ENCODE results near the gene CHRND. TPM values are rescaled to one million over a fixed set of nuclear protein-coding genes. Genes with fewer than 3 reads are reported as not detected.

Gene CHRND
- polyA plus RNA-seq, 10 donors, result 88.9 to 152 (median 129) TPM

- DNase-seq, result no peak
These were observed 39.2 kb upstream of the CHRND start for GRCh38 chr2:232486558-232487384.

DNA sequence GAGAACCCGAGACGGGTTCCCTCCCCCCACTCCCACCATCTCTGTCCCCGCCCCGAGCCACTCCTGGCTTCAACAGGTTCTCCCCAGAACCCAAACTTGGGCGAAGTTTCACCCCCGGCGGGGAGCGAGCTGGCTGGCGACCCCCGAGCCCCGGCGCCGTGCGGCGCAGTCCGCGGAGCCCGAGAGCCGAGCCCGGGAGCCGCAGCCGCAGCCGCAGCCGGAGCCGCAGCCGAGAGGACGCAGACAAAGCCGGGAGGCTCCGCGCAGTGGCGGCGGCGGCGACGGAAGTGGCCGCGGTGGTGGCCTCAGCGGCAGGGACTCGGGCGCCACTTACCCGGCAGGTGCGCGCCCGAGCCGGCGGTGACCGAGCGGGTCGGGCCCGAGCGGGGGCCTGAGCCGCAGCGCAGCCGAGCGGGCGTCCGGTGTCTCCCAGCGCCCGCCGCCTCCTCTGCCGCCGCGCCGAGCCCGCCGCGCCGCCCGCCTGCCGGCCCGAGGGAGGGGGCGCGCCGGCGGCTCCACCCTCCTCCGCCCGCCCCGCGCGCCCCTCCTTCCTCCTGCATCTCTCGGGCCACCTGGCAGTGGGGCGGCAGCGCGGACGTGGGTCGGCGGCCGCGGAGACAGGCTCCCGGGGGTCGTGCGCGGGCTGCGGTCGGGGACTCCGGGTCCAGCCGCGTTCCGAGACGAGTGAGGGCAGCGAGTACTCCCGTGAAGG is 38.4 kb upstream of the CHRND start, which contains the start of gene ECEL1:
Gene ECEL1 (minus strand): TSS at position 450 of the 712 bp plus-strand sequence. CDS start 1,181 bp downstream, outside the sequence.
- no peak for DNase-seq

DNA sequence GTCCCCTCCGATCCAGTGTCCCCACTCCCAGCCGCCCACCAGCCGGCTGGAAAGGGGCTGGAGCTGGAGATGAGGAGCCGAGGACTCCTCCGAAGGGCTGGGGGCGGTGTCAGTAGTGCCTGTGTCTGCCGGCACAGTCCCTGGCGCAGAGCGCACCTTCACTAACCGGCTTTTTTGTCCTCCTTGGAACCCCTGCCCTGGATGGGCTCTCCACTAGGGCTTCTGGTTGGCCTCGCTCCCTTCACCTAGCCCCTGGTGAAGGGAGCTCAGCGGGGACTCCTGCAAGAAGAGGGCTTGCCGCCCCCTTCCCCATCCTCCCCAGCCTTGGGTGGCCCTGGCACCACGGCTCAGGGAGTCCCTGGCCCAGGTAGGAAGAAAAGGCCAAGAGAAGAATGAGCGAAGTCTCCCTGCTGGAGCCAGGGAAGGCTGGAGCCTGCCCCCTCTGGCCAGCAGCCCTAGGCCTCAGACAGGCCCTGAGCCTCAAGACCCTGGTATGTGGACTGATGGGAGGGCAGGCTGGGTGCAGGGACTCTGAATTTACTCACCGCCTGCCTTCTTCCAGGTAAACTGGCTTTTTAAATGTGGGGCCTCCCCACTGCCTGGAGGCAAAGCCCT is 37.8 kb upstream of the CHRND start:
- no peak for DNase-seq

- DNase-seq, result no peak
These were observed 37.1 kb upstream of the CHRND start for GRCh38 chr2:232488721-232489300.

GRCh38 chr2:232489516-232490220 is 36.3 kb upstream of the CHRND start:
- DNase-seq, result no peak

DNA sequence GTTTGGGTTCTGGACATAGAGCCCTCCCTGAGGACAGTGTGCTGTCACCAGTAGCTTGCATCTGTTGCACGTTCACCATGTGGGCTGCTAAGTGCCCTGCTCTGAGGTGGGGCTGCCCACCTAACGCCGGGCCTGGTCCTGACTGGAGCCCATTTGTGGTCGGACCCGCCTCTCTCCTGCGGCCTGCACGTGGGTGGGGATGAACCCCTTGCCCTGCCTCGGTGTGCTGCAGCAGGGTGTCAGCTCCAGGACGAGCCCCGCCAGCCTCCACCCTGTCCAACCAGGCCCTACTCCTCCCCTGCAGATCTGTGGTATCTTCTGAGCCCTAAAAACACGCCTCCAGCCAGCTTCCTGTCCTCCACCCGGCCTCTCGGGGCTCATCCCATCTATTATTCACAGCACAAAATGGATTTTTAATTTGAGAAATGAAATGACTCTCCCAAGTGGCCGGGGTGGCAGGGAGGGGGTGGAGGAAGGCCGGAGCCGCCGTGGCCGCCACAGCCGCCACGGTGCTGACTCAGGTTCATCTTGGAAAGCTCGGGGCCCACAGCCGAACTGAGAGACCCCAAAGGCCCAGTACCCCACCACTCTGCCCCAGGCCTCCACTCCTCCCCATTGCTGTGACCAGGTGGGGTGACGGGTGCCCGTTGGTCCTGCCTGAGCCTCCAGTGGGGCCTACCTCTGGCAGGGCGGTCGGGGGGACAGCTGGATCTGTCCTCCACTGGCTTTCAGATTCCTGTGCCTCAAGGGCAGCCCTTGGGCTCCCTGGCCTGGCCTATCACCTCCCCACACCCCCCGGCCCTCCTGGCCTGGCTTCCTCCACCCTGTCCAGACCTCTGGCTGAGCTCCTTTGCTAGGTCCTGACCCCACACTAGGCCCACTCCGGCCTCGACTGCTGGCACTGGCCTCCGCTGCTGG is 35.5 kb upstream of the CHRND start:
- no peak for DNase-seq

GRCh38 chr2:232491139-232491780 is 34.7 kb upstream of the CHRND start:
- no peak for DNase-seq

- no peak for DNase-seq
These were observed 33.6 kb upstream of the CHRND start for GRCh38 chr2:232492236-232492848.

DNA sequence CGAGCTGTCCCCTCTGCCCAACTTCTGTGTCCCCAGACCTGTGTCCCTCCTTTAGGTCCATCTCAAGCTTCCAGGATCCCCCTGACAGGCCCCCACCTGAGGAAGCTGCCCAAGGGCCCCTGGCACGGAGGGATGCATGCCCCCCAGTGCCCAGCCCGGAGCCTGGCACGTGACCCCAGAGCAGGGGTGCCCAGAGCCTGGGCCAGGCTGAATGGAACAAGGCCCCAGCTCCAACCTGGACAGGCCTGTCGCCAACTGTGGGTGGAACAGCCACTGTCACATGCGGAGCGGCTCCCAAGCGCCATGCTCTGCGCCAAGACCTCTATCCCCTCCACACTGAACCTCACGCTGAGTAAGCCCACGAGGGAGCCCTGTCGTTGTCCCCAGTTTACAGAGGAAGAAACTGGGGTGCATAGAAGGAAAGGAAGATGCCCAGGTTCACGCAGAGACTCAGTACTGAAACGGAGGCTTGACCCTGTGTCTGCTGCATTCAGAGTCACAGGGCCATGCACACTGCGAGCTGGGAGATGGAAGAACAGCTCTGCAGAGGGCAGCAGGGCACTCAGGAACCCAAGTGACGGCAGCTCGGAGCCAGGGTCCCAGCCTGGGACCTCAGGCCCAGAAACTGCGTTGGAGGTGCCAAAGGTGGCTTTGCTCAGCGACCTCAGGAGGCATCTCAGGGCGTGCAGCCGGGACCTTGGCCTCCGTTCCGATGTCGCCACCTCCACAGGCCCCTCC is 32.8 kb upstream of the CHRND start:
- DNase-seq, result no peak

DNA sequence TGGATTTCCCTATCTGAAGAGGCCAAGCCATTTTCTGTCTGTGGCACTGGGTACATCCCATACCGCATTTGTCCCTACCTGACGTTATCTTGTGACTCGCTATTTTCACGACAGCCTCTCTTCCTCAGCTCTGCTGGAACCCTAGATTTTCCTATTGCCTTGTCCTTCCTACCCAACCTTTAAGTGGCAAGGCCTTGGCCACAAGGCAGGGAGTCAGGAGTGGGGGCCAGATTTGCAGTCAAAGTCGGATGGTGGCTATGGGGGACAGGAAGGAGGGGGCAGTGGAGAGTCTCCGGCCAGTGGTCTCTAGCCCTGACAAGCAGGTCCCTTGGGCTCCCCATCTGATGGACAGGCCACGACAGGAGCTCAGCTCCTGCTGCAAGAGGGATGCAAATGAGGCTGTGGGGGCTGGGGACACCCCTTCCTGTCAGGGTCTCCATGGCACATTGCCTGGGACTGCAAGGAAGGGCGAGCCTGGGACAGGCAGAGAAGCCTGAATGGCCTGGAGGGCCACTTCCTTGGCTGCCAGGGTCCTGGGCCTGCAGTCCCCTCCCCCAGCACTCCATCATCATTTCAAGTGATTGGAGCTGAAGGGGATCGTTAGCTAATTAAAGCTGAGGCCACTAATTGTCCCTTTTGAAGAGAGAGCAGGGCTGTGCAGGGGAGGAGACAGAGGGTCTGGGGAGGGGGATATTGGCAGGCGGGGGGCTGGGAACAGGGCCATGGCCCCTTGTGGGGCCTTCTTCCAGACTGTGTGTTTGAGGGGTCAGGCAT is 32.1 kb upstream of the CHRND start:
- DNase-seq, result no peak

DNA sequence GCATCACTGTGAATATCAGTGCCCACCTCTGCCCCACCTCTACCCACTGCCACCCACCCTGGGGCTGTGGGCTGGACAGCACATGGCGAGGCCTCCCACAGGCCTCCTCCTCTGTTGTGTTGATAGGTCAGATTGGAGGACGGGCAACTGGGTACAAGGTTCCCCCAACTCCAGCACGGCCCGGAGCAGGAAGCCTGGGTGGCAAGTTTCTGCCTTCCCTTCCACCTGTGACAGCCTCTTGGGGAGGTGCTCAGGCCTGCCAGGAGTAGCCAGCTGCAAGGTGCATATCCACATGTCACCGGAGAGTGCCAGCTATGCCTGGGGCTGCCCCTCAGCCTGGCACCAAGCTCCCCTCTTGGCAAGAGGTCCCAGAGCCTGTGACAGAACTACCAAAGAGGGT is 31.4 kb upstream of the CHRND start:
- DNase-seq, result no peak

GRCh38 chr2:232495292-232495691 is 30.7 kb upstream of the CHRND start:
- no peak for DNase-seq

GRCh38 chr2:232496501-232497270 is 29.3 kb upstream of the CHRND start:
- DNase-seq, result no peak

DNA sequence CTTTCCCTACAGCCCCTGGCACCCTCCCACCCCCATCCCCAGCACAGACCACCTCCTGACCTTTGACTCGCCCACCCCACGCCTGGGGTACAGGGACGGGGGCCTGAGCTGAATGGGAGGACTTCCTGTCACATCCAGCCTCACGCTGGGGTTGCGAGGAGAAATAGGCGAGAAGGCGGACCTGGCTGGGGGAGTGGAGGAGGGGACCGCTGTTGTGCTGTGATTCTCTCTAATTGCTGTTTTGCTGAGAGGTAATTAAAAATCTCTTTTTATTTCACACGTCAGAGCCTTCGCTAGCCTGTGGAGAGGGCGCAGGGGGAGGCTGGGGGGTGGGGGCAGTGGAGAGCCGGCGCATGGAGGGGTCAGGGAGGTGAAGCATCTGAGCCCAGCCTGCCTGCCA is 28.6 kb upstream of the CHRND start:
- DNase-seq, result no peak

DNA sequence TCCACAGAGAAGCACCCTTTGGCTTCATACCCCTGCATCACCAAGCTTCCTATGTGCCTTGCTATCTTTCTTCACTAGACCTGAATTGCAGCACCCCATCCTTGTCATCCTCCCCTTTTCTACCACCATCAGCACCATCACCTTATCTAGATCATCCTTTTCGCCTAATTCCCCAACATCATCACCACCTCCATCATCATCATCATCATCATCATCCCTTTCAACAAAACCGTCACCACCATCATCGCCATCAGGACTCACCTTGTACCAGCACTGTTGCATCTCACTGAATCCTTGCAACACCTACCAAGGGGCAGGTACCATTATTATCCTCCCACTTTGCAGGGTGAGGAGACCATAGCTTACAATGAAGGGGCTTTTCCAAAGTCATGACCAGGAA is 27.5 kb upstream of the CHRND start:
- DNase-seq, result no peak

DNA sequence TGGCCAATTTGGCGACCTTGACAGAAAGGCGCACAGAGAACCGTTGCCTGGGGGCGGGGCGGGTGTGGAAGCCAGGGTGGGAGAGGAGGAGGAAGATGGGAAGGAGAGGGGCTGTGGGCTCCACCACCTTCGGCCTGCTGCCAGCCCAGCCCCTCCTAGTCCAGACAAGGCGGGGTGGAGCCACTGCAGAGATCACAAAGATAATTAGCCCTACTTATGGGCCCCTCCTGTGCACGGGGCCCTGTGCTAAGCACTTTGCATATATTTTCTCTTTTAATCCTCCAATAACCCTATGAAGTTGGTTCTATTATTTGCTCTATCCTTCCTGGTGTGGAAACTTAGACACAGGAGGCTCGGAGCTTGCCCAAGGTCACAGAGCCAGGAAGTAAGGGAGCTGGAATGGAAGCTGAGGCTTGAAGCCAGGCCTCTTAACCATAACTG is 24.6 kb upstream of the CHRND start:
- DNase-seq, result no peak

DNA sequence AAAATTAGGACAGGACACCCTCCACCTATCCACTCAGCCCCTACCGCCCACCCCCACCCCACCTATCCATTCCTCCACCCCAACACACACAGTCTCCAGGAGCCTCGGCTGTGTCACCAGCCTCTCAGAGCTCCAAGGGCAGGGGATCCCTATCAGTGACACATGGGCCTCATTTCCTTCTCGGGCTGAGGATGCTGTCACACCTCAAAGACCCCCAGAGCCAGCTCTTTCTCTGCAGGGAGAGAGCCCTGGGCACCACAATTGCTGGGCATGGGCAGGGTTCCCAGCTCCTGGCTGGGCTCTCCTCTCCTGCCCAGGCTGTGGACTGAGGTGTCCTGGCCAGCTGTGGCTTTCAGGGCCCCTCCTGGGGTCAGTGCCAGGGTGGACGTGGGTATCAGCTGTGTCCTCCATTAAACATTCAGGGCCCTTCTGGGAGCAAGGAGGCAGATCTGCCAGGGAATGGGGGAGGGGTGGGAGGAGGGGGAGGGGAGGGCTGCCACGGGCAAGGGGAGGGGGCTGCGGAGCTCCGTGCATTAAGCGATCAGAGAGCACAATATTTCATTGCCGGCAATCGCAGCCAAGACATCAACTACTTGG is 24.1 kb upstream of the CHRND start:
- DNase-seq, result no peak

Data from muscle of back (tissue), 11 donors.